K562 (cell line): ENCODE results near the gene ZC3H18. TPM values are rescaled to one million over a fixed set of nuclear protein-coding genes. Genes with fewer than 3 reads are reported as not detected.

Experiments used
- ATAC-seq: fragments of 200-7000 bp; cut with Tn5 transposase; 3 replicates; pipeline ENCODE4 v1.9.1; 2020; ENCODE audit warnings: moderate library complexity
- BruUV-seq: library from RNA; stranded (reverse); fragments of 400-500 nt; replicated peaks from 2 replicates; lab custom pipeline; 2021; lab: Mats Ljungman, UMichigan
- CTCF ChIA-PET: fragments of 300-600 bp; formaldehyde crosslinking; extraction: SDS; loops from one replicate; lab custom pipeline; 2021; ENCODE audit warnings: low intra/inter-chr PET ratio; lab: Yijun Ruan, JAX
- POLR2A ChIA-PET: fragments of 300-600, 350-650 bp; sonication (Branson Sonifier 250); formaldehyde crosslinking; extraction: SDS; loops from one replicate; lab custom pipeline; 2021; ENCODE audit warnings: antibody characterized with exemption, inconsistent platforms; lab: Yijun Ruan, JAX
- DNase-seq, 4 experiments: peaks; one replicate each; pipeline versions ENCODE4 v3.0.0 to v3.0.0-alpha.2; 2011 to 2018; ENCODE audit warnings: low spot score in 3 of 4, mixed read lengths in 3 of 4; ENCODE audit errors: extremely low read depth in 1 of 4
- FAIRE-seq: peaks from 2 replicates; lab custom pipeline; 2011; peaks lifted over from hg19 to GRCh38; lab: Jason Lieb, UNC
- H2AFZ ChIP-seq: 2 replicates; pipeline ENCODE4 v1.6.0; 2011; ENCODE audit warnings: low read depth, low read length, control low read depth, inconsistent platforms
- H3K27ac ChIP-seq: fragments of 200-600 bp; 3 replicates; pipeline ENCODE4 v1.8.0; 2011; ENCODE audit warnings: low read depth, mild to moderate bottlenecking, control low read depth, inconsistent platforms, low read length, moderate library complexity, mixed read lengths; ENCODE audit errors: extremely low read depth
- H3K27me3 ChIP-seq, 2 experiments: fragments of 300-600 bp in 1 of 2; 2 replicates in 1 of 2; 3 replicates in 1 of 2; pipeline versions ENCODE4 v1.6.0 to v1.8.0; 2011; ENCODE audit warnings: inconsistent platforms in 2 of 2, low read length in 2 of 2, mild to moderate bottlenecking in 1 of 2, mixed read lengths in 1 of 2, moderate library complexity in 1 of 2; ENCODE audit not compliant: control insufficient read depth in 2 of 2, insufficient read depth in 2 of 2
- H3K36me3 ChIP-seq: fragments of 300-600 bp; 3 replicates; pipeline ENCODE4 v1.8.0; 2011; ENCODE audit warnings: mild to moderate bottlenecking, low read length, inconsistent platforms; ENCODE audit not compliant: control insufficient read depth, insufficient read depth
- H3K4me1 ChIP-seq, 2 experiments: fragments of 200-600 bp in 1 of 2; replicated peaks in 1 of 2; 2 replicates in 1 of 2; 3 replicates in 1 of 2; pipeline versions ENCODE4 v1.5.1 to v1.8.0; 2011; ENCODE audit warnings: inconsistent platforms in 2 of 2, low read length in 2 of 2, mild to moderate bottlenecking in 1 of 2, mixed read lengths in 1 of 2, moderate library complexity in 1 of 2; ENCODE audit not compliant: control insufficient read depth in 2 of 2, insufficient read depth in 2 of 2
- H3K4me2 ChIP-seq: 2 replicates; pipeline ENCODE4 v1.6.1; 2011; ENCODE audit warnings: low read length, control low read depth, inconsistent platforms, mixed read lengths; ENCODE audit not compliant: insufficient read depth
- H3K4me3 ChIP-seq: fragments of 200-600 bp; sonication (generic), shearing (Covaris generic); 2 replicates; pipeline ENCODE4 v1.5.1; 2016; ENCODE audit warnings: control low read depth, inconsistent platforms
- H3K79me2 ChIP-seq: fragments of 200-600 bp; 3 replicates; pipeline ENCODE4 v1.8.0; 2011; ENCODE audit warnings: low read length, inconsistent platforms; ENCODE audit not compliant: control insufficient read depth, insufficient read depth
- H3K9ac ChIP-seq, 2 experiments: 2 replicates each; pipeline versions ENCODE4 v1.6.0 to v1.6.1; 2011; ENCODE audit warnings: low read depth in 2 of 2, low read length in 2 of 2, control low read depth in 1 of 2, inconsistent platforms in 1 of 2, mild to moderate bottlenecking in 1 of 2, mixed read lengths in 1 of 2; ENCODE audit not compliant: insufficient read depth in 1 of 2
- H3K9me1 ChIP-seq: one replicate; pipeline ENCODE4 v1.6.0; 2011; ENCODE audit warnings: inconsistent platforms, mild to moderate bottlenecking, low read length, moderate library complexity; ENCODE audit not compliant: control insufficient read depth, insufficient read depth
- H3K9me3 ChIP-seq: replicated peaks from 2 replicates; pipeline ENCODE4 v1.5.1; 2011; ENCODE audit warnings: low read depth, low read length, inconsistent platforms; ENCODE audit not compliant: control insufficient read depth, insufficient read depth
- H4K20me1 ChIP-seq: replicated peaks from 2 replicates; pipeline ENCODE4 v1.6.1; 2011; ENCODE audit warnings: low read length, inconsistent platforms, mixed read lengths; ENCODE audit not compliant: control insufficient read depth, insufficient read depth
- CLOCK ChIP-seq: fragments of 250-450 bp; sonication (Bioruptor Pico); IDR thresholded peaks from 2 replicates; pipeline ENCODE4 v1.4.0; 2020; ENCODE audit warnings: mild to moderate bottlenecking, moderate library complexity, borderline replicate concordance
- HNRNPK ChIP-seq: fragments of 200-400 bp; formaldehyde crosslinking; IDR thresholded peaks from one replicate; pipeline ENCODE4 v1.6.1; 2018; ENCODE audit warnings: mild to moderate bottlenecking, low read depth, low read length; ENCODE audit not compliant: poor library complexity, severe bottlenecking
- KAT2B ChIP-seq: IDR thresholded peaks from one replicate; pipeline ENCODE4 v1.6.1; 2012; ENCODE audit warnings: low read depth, mild to moderate bottlenecking, control low read depth, inconsistent platforms, low read length, moderate library complexity
- L3MBTL2 ChIP-seq: fragments of 450-650 bp; IDR thresholded peaks from 2 replicates; pipeline ENCODE4 v1.6.1; 2016; ENCODE audit warnings: mild to moderate bottlenecking, moderate library complexity
- NR3C1 ChIP-seq: sonication (generic); formaldehyde crosslinking; IDR thresholded peaks from 2 replicates; pipeline ENCODE4 v1.8.1; 2022; ENCODE audit warnings: missing genetic modification reagents
- PHB ChIP-seq: fragments of 250-450 bp; sonication (Bioruptor Pico); IDR thresholded peaks from 2 replicates; pipeline ENCODE4 v1.5.0; 2021
- PML ChIP-seq: IDR thresholded peaks from 2 replicates; pipeline ENCODE4 v1.6.1; 2012; ENCODE audit warnings: low read length, inconsistent platforms
- RBM15 ChIP-seq: fragments of 200-400 bp; formaldehyde crosslinking; IDR thresholded peaks from 2 replicates; pipeline ENCODE4 v1.6.1; 2018; ENCODE audit warnings: mild to moderate bottlenecking, low read length, moderate library complexity; ENCODE audit not compliant: insufficient read depth
- ZNF318 ChIP-seq, 2 experiments: fragments of 450-650 bp; IDR thresholded peaks; 2 replicates each; pipeline ENCODE4 v1.6.1; 2016; ENCODE audit warnings: mild to moderate bottlenecking in 2 of 2, borderline replicate concordance in 1 of 2, low read depth in 1 of 2, moderate library complexity in 1 of 2
- ZNF507 ChIP-seq: conservative IDR thresholded peaks from 2 replicates; pipeline ENCODE4 v1.6.1; 2017; ENCODE audit warnings: missing genetic modification characterization, missing compliant biosample characterization
- ZNF644 ChIP-seq: fragments of 200-800 bp; sonication (Bioruptor generic); IDR thresholded peaks from 2 replicates; pipeline ENCODE4 v1.6.1; 2016; ENCODE audit warnings: low read depth, missing genetic modification characterization, missing compliant biosample characterization
- WGBS: fragments of 100-300 bp; shearing (Covaris generic); methylation state at CpG from one replicate; pipeline ENCODE4 v1.1.6; 2016; ENCODE audit warnings: low coverage, mixed read lengths; ENCODE audit not compliant: insufficient coverage; ENCODE audit errors: missing lambda C conversion rate; 5-methylcytosine and 5-hydroxymethylcytosine counted together
- in situ Hi-C: fragments of 300-500 bp; cut with MboI; formaldehyde crosslinking; loops from 4 replicates; pipeline ENCODE4 v1.15.0; 2018; ENCODE audit warnings: inconsistent platforms, mixed read lengths
- intact Hi-C: fragments of 100-400 bp; cut with micrococcal nuclease; formaldehyde crosslinking; loops from 2 replicates; pipeline ENCODE4 v1.14.2; 2022
- polyA plus RNA-seq, 8 experiments: library from polyadenylated mRNA; depleted of rRNA in 4 of 8; stranded (reverse) in 5 of 8; unstranded in 3 of 8; fragments of >200 nt; fragmentation: Nextera tagmentation in 2 of 8; fragmentation: Illumina TruSeq in 1 of 8; extraction: Ambion mirVana in 2 of 8; extraction: Trizol in 1 of 8; gene quantifications; 2 replicates each; pipeline versions ENCODE4 v1.2.1 to v1.2.3, GENCODE V29; 2011 to 2014; ENCODE audit warnings: inconsistent platforms in 1 of 8, missing spikeins in 1 of 8
- total RNA-seq, 7 experiments: library from RNA; depleted of rRNA in 6 of 7; stranded (reverse); fragments of >200 nt in 6 of 7; fragmentation: Illumina TruSeq in 2 of 7; extraction: Trizol in 2 of 7; gene quantifications; 2 replicates each; pipeline versions ENCODE4 v1.2.1 to v1.2.3, GENCODE V29; 2011 to 2021; ENCODE audit warnings: low replicate concordance in 1 of 7

ZC3H18 gene
- total and polyA plus RNA-seq, 9 of the 15 experiments (the other 6 are each of a cell fraction or from before 2014, with no cell fraction given) = 1.7 to 88.7 (median 26.9) TPM

- H3K9ac ChIP-seq = peak overlapping the region in 1 of 2 experiments; percentile 66; a peak in 2 of 4 replicates
- in situ Hi-C loops (no loop called here), intact Hi-C loops (no loop called here)
- H3K9me1 ChIP-seq = no peaks in the 10 kb centered on the region
- DNase-seq (peak; percentile 55 to 84 (median 70)), ATAC-seq (peak; percentile 49), FAIRE-seq (peak; percentile 84)
- peak overlapping the region; percentile 20; the same call in 1 of the 3 replicates for H3K27ac ChIP-seq
- H4K20me1 ChIP-seq = no peaks in the 10 kb centered on the region
- ChIA-PET POLR2A (interaction anchor here (0.7 to 1.0 kb wide), 2 partner anchors 9 to 119 kb away, joined by 3 read pairs; no protein-coding TSS in a partner anchor), CTCF (interaction anchor here (1.1 kb wide), 2 partner anchors 29 to 68 kb away, joined by 3 read pairs; no protein-coding TSS in a partner anchor)
- no peak overlapping the region for H2AFZ ChIP-seq
- peaks cover 26 to 85% of the 10 kb centered on the region in 2 experiments for H3K4me1 ChIP-seq
- H3K4me2 ChIP-seq = no peak overlapping the region
- peaks cover 5% of the 10 kb centered on the region; the same call in 1 of the 3 replicates for H3K79me2 ChIP-seq
- peaks cover 76% of the 10 kb centered on the region; the same call in 2 of the 3 replicates for H3K36me3 ChIP-seq
- no peak overlapping the region for H3K4me3 ChIP-seq
- 11% methylated on average over 11 of the region's 11 CpGs for WGBS
- H3K9me3 ChIP-seq = no peaks in the 10 kb centered on the region
- BruUV-seq = no TSS peak
- no peaks in the 10 kb centered on the region for H3K27me3 ChIP-seq
- TF ChIP-seq ZNF507 (no peak), KAT2B (no peak), L3MBTL2 (no peak), NR3C1 (CRISPR knock-in tag) (no peak), HNRNPK (no peak), ZNF644 (tag) (no peak), ZNF318 (IDR thresholded peaks at IDR 0.05; ENCODE audit: borderline replicate concordance in 1 of 2, low read depth in 1 of 2) (no peak), PML (no peak), PHB (CRISPR knock-in tag) (no peak), CLOCK (CRISPR knock-in tag) (no peak), RBM15 (no peak)
Observed at GRCh38 chr16:88530858-88531203, 39.4 kb upstream of the ZC3H18 start.
